GM21576 (cell line): ENCODE results near the gene RPTOR.

Experiments
- ATAC-seq: cut with Tn5 transposase; IDR thresholded peaks from one replicate; pipeline ENCODE4 v1.9.1; 2021; ENCODE audit warnings: mild to moderate bottlenecking, moderate library complexity; ENCODE audit not compliant: unreplicated experiment

RPTOR gene

DNA sequence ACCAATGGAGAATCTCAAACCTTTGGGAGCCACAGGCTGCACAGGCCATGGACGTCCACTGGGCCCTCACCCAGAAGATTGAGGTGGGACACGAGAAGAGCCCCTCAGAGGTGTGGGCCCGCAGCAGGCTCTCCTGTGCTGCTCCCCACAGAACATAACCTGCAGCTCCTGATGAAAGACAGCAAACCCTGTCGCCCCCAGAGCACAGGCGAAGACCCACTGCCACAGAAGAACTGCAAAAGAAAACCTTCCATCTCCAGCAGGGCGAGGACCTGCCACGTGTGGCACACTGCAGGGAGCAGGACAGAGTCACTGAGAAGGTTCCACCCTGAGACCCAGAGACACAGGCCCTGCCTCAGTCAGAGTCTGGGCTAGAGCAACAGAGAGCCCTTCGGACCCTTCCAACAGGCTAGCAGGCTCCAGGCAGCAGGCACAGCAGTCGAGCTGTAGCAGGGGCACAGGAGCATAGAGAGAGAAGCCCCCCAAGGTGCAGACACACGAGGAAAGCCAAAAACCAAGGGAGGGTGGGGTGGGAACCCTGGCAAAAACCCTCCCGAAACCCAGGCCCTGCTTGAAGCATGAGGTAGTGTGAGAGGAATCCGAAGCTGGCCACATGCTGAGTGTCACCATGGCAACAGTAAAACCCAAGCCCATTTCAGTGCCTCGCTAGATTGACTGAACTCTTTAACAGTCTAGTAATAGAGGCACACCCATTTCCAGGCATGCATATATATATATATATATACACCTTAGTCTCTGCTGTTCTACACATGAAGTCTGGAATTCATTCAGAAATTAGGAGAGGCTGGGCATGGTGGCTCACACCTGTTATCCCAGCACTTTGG lies 387.0 kb downstream of the RPTOR start:
- ATAC-seq = no peak

DNA sequence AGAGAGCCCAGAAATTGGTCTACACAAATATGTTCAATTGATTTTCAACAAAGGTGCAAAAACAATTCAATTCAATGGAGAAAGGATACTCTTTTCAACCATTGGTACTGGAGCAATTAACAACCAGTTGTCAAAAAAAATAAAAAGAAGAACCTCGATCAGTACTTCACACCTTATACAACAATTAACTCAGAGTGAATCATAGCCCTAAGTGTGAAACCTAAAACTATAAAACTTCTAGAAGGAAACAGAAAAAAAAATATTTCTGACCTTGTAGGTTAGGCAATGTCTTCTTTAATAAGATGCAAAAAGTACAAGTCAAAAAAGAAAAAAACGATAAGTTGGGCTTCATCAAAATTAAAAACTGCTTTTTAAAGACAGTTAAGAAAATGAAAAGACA lies 390.9 kb downstream of the RPTOR start:
- no peak for ATAC-seq

DNA sequence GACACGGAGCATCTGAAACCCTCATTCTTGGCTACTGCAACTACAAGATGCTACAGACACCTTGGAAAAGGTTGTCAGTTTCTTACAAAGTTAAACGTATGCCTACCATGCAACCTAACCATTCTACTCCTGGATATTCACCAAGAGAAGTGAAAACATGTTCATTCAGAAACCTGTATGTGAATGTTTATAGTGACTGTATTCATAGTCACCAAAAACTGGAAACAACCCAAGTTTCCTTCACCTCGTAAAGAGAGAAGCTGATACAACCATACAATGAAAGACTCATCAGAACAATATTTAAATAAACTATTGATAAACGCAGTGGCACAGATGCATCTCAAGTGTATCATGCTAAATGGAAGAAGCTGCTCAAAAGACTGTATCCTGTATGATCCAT lies 391.6 kb downstream of the RPTOR start:
- no peak for ATAC-seq

GRCh38 chr17:80936723-80937122 lies 392.1 kb downstream of the RPTOR start:
- no peak for ATAC-seq

- no peak for ATAC-seq
Measured at GRCh38 chr17:80937462-80938381, 393.1 kb downstream of the RPTOR start.

- ATAC-seq = no peak
Measured at GRCh38 chr17:80938556-80938955, 393.9 kb downstream of the RPTOR start.

- no peak for ATAC-seq
Measured at GRCh38 chr17:80939151-80940145, 394.8 kb downstream of the RPTOR start.

DNA sequence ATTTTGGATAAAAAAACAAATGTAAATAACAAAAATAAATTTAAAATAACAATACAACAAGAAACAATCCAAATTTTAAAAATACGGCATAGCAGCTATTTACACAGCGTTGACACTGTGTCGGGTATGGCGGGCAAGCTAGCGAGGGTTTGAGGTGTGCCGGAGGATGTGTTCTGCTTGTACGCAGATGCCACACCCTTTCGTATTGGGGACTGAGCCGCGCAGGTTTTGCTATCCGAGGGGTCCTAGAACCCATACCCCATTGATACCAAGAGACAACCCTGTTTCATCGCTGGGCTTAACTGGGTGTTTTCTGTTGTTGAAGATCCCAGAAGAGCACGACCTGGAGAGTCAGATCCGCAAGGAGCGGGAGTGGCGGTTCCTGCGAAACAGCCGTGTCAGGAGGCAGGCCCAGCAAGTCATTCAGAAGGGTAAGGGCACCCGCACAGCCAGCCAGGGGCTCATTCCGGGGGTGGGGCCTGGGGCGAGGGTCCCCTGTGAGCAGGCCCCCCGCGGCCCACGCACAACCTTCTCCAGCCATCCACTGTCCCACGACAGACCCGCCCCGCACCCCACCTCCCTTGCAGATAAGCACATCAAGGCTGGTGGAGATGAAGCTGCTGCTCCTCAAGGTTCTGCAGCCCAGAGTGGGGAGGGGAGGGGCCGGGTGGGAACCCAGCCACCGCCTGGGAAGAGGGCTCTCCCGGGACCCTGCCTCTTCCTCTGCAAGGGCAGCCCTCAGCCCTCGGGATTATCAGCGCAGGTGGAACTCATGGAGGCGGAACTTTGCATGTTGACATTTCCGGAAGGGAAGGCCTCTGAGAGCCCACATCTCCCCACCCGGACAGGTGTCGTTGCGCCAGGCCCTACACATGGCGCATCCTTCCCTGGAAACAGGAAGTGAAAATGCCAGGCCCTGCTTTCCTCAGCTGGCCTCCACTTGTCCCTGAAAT lies 395.8 kb downstream of the RPTOR start:
- ATAC-seq = no peak

DNA sequence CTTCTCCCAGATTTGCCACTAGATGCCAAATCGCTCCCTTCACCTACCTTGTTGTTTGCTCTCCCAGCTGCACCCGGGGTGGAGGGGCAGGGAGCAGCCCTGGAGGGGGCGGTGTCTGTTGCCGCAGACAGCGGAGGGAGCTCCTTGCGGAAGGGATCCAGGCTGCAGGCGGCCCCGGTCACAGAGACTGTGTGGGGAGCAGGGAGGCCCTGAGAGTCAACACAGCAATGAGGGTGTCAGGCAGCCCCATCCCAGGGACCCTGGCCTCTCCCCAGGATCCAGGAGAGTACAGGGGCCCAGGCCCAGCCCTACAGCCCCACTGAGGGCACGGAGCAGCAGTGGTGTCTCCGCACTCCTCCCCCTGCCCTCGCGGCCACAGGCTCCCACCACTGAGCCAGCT lies 396.5 kb downstream of the RPTOR start:
- no peak for ATAC-seq

GRCh38 chr17:80941743-80942422 lies 397.2 kb downstream of the RPTOR start:
- ATAC-seq = no peak

DNA sequence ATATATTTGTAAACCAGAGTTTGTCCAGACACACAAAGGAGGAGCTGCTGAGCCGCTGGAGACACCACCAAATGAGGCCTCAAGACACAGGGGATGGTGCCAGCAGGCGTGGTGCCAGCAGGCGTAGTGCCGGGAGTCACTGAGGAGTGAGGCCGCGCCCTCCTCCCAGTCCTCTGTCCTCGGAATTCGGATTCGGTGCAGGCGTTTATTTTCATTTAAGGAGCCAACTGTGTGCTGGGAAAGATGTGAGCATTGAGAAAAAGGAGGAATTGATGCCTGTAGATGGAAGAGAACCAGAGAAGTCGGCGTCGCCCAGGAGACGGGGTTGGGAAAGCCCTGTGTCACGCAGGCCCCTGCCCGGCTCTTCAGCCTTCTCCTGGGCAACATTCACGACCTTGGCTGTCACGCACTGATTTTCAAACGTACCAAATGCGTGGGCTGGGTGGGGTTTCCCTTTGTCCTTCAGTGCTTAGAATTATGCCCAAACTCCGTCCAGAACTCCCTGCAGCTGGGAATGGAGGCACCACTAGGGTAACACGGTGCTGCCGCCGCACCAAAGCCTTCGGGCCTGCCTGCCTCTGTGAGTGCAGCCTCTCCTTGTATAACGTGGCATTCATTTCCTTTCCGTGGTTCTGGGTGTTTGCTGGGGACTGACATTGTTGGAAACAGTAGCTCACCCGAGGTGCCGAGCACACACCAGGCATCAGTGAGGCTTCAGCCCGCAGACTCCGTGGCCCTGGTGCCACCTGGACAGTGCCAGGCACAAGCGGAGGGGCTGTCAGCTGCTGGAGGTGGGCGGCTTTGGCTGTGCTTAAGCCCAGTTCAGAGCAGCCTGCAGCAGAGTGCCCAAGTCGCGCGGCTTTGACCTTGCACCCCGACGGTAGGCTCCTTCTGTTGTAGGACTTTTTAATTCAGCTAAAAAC lies 398.0 kb downstream of the RPTOR start:
- ATAC-seq = no peak

DNA sequence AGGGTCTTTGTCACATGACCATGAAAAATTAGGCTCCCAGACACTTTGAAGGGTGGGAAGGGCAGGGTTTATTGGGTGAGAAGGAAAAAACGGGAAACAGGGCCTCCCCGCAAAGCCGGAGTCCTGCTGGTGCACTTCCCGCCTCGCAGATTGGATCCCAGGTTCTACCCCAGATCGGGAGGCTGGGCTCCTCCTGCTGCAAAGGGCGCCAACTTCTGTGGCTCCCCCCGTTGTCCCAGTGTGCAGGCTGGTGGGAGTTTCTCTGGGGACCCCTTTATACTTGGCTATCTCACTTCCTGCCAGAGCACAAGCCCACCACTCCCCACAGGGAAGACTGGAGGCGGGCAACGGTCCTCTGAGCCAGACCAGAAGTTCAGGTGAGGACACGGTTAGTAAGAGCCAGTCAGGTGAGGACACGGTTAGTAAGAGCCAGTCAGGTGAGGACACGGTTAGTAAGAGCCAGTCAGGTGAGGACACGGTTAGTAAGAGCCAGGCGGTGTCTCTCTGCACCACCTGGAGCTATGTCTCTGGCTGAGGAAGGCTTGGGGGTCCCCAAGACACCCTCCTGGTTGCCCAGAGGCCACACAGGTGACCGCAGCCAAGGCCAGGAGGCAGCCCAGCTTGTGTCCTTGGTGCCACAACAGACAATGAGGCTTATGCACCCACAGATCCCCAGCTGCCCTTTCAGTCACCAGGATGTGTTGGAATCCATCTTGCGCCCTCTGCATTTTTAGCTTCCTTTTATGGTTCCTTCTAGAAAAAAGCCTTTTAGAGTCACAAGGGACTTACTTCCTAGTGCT lies 398.9 kb downstream of the RPTOR start:
- no peak for ATAC-seq

GRCh38 chr17:80944326-80944725 lies 399.7 kb downstream of the RPTOR start:
- ATAC-seq = no peak

DNA sequence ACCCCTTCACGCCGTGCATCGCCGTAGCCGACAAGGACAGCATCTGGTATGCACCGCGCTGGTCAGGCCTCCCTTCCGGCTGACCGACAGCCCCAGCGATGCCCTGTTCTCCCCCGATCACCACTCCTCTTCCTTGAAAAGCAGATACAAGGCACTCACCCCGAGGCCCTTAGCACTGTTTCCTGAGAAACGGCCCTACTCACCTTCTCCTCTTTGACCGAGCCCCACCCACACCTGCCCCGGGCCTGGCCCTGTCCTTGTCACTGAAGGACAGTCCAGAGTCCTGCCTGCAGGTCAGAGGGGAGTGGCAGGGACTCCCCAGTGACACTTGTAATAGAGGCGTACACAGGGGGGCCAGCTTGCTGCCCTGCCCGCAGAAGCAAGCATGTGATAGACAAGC lies 401.1 kb downstream of the RPTOR start:
- no peak for ATAC-seq

- ATAC-seq = no peak
Measured at GRCh38 chr17:80946449-80946848, 401.8 kb downstream of the RPTOR start.

DNA sequence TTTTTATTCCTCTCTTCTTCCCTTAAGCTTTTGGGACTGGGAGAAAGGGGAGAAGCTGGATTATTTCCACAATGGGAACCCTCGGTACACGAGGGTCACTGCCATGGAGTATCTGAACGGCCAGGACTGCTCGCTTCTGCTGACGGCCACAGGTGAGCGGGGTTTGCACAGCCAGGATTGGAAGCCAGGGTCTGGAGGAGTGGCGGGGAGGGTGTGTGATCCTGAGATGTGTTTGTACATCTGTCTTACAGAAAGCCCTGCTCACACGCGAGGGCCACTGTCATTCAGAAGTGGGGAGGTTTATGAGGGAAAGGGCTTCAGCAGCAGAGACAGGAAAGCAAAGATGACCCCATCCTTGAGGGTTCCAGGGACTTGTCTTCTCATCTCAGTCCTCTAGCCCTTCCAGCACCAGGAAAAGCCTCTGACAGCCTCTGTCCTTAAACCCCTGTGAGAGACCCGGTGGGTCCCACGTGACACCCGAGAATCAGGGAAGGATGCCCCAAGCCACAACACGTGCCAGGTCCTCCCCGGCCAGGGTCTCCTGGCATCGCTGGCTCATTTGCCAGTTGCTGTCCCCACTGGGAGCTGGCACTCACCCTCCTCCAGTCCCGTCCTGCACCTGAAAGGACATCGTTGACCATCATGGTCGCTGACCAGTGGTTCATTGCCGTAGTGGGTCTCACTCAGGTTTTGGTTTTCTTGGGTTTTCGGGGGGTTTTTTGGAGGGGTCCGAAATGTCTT lies 402.7 kb downstream of the RPTOR start:
- ATAC-seq = no peak
